KOPT-K1 (cell line): ENCODE results near the gene DNAJB8.

ENCODE experiments used
- H3K27ac ChIP-seq: fragments of 200-600 bp; sonication (generic); 2 replicates; pipeline ENCODE4 v1.5.1; 2016; ENCODE audit warnings: antibody characterized with exemption, mild to moderate bottlenecking, low read depth, low read length; ENCODE audit not compliant: poor library complexity, severe bottlenecking
- H3K36me3 ChIP-seq: fragments of 200-600 bp; sonication (generic); 2 replicates; pipeline ENCODE4 v1.5.1; 2017; ENCODE audit warnings: antibody characterized with exemption, mild to moderate bottlenecking, low read length, moderate library complexity; ENCODE audit not compliant: insufficient read depth
- H3K9me3 ChIP-seq: fragments of 200-600 bp; sonication (generic); 2 replicates; pipeline ENCODE4 v1.5.1; 2017; ENCODE audit warnings: antibody characterized with exemption, low read length, mild to moderate bottlenecking; ENCODE audit not compliant: insufficient read depth, poor library complexity, severe bottlenecking

Gene DNAJB8

DNA sequence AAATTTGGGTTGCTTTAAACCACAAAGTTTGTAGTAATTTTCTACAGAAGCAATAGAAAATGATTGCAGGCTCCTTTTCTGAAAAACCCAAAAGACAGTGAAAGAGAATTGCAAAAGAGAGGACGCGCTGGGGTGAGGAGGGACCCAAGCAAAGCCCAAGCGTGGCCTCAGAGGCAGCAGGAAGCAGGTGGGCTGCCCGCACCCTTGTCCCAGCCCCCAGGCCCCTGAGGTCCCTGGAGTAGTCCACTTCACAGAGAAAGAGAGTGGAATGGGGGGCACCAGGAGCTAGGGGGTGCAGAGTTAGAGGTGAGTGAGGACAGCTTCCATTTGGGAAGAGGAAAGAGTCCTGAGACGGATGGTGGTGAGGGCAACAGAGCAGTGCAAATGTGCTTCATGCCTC lies 11.6 kb downstream of the DNAJB8 start:
- H3K36me3 ChIP-seq: no peaks in the 10 kb centered on the region
- H3K9me3 ChIP-seq: no peaks in the 10 kb centered on the region
- no peak overlapping the region for H3K27ac ChIP-seq

DNA sequence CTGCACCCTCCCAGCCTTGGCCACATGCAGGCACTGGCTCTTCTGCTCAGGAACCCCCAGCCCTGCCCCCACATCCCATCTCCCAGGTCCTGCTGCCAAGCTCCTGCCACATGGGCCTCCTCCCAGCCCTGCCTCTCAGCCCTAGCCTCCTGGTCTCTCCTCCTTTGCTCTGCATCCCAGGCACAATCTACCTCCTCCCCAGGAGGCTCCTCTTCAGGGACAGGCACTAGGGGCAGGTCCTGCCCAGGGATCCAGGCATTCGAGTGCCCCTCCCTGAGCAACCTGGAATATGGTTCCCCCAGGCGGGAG lies 12.4 kb downstream of the DNAJB8 start:
- H3K36me3 ChIP-seq: no peaks in the 10 kb centered on the region
- no peak overlapping the region for H3K27ac ChIP-seq
- H3K9me3 ChIP-seq: no peaks in the 10 kb centered on the region

DNA sequence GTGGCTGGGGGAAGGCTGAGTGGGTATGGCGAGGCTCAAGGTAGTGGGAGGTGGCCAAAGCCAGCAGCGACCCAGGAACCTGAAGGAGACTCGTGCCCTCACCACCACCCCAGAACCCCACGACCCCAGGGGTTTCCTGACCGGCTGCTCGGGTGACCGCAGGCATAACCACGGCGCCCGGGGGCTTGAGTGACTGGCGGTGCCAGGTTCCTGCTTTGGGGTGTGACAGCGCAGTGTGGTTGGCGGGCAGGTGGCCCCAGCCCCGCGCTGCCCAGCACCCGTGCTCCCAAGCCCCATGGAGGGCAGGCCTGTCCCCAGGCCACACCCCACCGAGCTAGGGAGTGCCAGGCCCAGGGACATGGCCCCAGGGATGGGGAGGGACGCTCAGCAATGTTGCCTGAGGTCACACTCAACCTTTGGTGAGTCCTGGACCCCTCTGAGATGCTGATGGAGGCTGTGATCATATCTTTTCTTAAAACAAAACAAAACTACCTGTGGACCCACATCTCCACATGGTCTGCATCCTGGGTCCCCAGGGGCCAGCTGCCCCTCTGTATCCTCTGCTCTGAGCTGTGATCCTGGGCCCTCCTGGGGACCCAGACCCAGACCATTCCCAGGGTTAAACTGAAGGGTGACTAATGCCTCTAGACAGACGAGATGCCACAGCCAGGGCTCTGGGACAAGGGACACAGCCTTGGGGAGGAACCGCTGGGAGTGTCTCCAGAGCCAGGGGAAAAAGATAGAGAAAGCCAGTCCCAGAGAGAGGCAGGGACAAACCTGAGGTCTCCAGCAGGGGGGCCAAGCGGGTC lies 13.0 kb downstream of the DNAJB8 start:
- H3K27ac ChIP-seq: no peak overlapping the region
- no peaks in the 10 kb centered on the region for H3K36me3 ChIP-seq
- no peaks in the 10 kb centered on the region for H3K9me3 ChIP-seq

DNA sequence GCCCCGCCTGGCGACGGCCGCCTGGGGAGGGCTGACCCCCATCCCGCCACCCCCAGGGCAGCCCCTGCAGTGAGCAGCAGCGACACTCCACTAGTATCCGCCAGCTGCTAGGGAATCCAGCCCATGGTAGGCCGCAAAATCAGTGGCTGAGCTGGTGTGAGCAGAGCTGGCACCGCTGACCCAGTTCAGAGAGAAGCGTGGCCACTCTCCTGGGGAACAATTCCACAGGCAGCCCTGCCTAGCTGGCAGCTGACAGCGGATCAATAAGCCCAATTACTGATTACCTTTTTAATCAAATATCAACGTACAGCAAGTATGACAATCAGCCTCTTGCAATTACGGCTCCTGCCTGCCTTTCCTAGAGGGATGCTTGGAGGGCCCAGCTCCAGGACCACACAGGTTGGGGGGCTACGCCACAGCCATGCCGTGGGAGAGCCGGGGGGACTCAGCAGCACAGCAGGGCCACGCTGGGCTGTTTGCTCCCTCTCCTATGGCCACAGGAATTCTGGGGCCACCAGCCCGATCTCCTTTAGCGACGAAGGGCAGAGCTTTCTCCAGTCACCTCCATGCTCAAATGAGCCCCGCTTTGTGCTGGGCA lies 13.9 kb downstream of the DNAJB8 start:
- Histone ChIP-seq H3K9me3 (no peaks in the 10 kb centered on the region), H3K36me3 (no peaks in the 10 kb centered on the region), H3K27ac (no peak overlapping the region)

DNA sequence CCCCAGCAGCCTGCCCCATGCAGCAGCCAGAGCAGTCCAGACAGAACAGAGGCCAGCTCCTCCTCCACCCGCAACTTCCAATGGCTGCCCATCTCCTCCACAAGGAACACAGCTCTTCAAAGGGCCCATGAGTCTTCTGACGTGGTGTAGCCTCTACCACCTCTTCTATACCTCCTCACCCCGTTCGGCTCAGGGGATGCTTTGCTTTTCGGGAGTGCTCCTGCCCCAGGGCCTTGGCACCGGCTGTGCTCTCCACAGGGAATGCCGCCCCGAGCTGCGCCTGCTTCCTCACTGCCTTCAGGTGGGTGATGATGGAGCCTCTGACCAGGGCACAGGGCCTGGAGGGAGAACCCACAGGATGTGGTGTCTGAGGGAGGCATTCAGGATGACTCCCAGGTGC lies 14.6 kb downstream of the DNAJB8 start:
- H3K9me3 ChIP-seq: no peaks in the 10 kb centered on the region
- H3K27ac ChIP-seq: no peak overlapping the region
- no peaks in the 10 kb centered on the region for H3K36me3 ChIP-seq

DNA sequence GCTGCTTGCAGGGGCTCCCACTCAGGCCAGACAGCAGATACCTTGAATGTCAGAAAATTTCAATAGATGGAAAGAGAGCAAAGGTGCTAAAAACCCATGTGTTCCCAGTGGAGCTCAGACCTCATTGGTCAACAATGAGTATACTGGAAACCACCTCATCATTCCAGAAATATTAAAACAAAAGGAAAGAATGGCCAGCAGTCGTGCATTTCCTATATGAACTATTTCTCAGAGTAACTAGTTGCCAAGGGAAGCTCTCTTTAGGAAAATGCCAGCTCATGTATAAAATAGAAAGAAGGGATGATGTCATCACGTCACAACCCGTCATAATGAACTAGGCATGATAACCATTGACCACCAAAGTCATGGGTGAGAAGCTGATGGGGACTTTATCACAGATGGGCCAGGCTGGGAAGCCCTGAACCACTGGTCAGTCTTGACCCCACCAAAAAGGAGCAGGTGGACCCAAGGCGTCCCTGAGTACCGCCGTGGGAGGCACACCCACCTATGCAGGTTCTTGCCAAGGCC lies 17.5 kb downstream of the DNAJB8 start:
- no peaks in the 10 kb centered on the region for H3K36me3 ChIP-seq
- H3K27ac ChIP-seq: no peak overlapping the region
- no peaks in the 10 kb centered on the region for H3K9me3 ChIP-seq

DNA sequence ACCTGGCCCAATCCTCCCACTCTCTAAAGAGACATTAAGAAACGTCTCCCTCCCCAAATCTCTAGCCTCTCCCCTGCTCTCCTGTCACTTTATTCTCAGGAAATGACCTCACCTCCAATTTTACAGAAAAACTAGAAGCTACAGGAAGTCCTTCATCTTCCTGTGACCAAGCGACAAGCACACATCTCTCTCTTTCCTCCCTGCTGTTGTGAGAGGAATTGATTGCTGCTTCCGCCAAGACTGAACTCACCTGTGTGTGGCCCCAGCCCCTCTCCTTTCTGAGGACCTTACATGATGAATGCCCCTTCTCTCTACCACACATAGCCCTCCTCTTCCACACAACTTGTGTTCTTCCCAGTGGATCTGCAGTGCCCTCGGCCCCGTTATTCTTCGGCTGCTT lies 18.2 kb downstream of the DNAJB8 start:
- Histone ChIP-seq H3K9me3 (no peaks in the 10 kb centered on the region), H3K27ac (no peak overlapping the region), H3K36me3 (no peaks in the 10 kb centered on the region)

DNA sequence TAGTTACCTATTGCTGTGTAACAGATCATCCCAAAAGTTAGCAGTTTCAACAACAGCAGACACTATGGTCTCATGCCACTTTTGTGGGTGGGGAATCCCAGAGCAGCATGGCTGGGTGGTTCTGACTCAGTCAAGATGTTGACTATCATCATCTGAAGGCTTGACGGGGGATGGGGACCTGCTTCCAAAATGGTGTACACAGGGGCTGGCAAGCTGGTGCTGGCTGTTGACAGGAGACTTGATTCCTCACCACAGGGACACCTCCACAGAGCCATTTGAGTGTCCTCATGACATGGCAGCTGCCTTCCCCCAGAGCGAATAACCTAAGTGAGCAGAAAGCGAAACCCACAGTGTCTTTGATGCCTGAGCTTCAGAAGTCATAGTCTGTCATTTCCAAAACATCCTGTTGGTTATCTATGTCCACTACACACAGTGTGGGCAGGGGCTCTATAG lies 19.1 kb downstream of the DNAJB8 start:
- H3K27ac ChIP-seq: no peak overlapping the region
- no peaks in the 10 kb centered on the region for H3K36me3 ChIP-seq
- H3K9me3 ChIP-seq: no peaks in the 10 kb centered on the region

DNA sequence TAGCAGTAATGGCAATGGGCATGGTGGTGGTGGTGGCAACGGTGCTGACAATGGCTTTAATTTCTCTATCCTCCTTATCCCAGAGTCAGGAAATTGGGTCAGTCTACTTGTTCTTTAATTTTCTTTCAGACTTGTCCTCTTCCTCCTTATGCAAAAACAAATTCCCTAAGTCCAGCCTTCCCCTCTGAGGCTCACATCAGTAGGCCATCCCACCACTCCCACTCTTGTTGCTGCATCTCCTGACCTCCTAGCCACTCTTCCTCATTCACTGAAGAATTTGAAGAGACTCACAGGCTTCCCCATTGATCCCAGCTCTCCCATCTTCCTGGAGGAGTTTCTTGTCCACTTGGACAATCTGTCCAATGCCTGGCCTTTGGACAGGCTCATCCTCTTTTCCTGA lies 19.9 kb downstream of the DNAJB8 start:
- Histone ChIP-seq H3K27ac (no peak overlapping the region), H3K36me3 (no peaks in the 10 kb centered on the region)

DNA sequence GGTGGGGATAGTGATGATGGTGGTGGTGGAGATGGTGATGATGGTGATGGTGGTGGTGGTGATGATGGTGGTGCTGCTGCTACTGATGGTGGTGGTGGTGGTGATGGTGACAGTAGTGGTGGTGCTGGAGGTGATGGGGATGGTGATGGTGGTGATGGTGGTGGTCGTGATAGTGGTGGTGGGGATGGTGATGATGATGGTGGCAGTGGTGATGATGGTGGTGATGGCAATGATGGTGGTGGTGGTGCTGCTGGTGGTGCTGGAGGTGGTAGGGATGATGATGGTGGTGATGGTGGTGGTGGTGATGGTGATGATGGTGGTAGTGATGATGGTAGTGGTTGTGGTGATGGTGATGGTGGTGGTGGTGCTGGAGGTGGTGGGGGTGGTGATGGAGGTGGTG lies 21.3 kb downstream of the DNAJB8 start:
- Histone ChIP-seq H3K9me3 (no peaks in the 10 kb centered on the region), H3K36me3 (no peaks in the 10 kb centered on the region), H3K27ac (no peak overlapping the region)

More for the DNA sequence above, 19.9 kb downstream of the DNAJB8 start:
- no peaks in the 10 kb centered on the region for H3K9me3 ChIP-seq

DNA sequence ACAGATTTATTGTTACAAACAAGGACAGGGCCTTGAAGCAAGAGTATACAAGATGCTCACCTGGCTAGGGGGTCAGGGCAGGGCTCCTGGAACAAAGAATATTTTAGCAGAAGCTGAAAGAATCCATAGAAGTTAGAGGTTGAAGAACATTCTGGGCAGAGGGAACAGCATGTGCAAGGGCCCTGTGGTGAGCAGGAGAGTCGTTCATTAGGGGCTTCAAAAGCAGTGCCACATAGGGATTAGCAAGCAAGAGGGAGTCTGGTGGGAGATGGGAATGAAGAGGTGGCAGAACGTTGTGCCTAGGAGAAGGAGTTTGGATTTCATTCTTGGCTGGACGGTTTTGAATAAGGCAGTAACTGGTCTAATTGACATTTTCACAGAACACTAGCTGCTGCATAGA lies 22.9 kb downstream of the DNAJB8 start:
- H3K27ac ChIP-seq: no peak overlapping the region
- no peaks in the 10 kb centered on the region for H3K36me3 ChIP-seq
- H3K9me3 ChIP-seq: no peaks in the 10 kb centered on the region

DNA sequence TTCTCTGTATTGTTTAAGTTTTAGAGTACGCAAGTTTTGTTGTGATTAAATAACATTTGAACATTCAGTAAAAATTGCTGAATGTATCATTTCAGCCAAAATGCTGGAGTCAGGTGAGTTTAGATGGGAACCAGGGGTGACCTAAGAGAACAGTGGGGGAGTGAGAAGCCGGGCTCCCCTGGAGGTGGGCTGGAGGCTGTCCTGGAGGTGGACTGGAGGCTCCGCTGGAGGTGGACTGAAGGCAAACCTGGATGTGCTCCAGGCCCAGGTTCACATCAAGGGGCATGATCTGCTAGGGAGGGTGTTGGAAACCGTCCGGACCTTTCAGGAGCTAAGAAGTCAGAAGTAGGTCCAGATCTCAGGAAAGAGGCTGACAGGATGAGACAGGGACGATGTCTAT lies 23.7 kb downstream of the DNAJB8 start:
- H3K27ac ChIP-seq: no peak overlapping the region
- no peaks in the 10 kb centered on the region for H3K36me3 ChIP-seq
- H3K9me3 ChIP-seq: no peaks in the 10 kb centered on the region

DNA sequence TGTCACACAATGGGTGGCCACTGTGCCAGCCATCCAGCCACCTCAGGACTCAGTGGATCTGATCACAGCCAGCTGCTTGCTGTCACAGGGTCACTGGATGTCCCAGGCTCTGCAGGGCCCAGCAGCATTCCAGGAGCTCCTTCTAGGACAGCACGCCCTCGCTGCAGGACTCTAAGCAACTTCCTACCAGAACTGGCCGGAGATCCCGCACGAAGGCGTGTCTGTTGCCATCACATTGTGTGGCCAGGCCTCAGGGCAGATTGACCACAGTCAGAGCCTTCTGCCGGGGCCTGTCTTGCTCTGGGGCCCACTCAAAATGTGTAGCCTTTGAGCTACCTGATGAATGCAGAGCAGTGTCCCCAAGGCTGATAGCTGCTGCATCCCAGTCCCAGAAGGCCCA lies 24.6 kb downstream of the DNAJB8 start:
- Histone ChIP-seq H3K27ac (no peak overlapping the region), H3K36me3 (no peaks in the 10 kb centered on the region), H3K9me3 (no peaks in the 10 kb centered on the region)

DNA sequence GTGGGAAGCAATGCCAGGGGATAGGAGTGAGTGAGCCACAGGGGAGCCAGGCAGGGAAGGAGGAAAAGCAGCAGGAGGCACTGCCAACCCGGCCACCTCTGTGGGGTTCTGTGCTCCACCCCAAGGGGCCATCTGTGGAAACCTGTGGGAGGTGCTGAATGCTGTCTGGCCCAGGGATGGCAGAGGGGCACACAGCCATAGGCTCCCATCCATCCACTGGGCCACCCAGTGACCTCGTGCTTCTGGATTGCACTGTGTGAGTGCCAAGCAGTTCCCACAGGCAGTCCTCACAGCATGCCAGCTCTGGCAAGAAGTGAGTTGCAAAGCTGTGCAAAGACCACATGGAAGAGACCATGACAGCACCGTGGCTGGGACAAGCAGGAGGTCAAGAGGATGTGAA lies 27.5 kb downstream of the DNAJB8 start:
- H3K27ac ChIP-seq: no peak overlapping the region
- H3K36me3 ChIP-seq: no peaks in the 10 kb centered on the region
- no peaks in the 10 kb centered on the region for H3K9me3 ChIP-seq

DNA sequence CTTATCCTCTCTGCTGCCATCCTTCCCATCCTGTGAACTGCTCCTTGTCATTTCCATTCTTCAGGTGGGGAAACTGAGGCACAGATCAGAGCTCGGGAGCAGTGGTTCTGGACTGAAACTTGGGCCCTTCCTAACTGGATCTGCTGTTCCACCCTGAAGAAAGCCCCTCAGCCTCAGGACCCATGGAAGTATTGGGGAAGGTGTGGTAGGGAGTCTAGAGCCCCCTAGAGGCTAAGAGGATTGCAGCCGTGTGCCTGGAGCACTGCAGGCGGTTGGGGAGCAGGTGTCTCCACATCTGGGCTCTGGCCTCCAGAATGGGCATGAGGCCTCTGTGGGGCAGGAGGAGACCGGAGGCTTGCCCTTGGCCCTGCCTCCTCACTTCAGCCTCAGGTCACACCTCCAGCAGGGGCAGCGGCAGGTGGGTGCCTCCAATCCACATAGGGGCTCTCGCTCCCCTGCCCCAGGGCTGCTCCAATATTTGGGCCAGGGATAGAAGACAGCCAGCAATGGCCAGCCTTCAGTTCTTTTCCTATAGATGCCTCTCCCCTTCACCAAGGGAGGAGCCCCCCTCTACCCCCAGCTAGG lies 28.1 kb downstream of the DNAJB8 start:
- no peaks in the 10 kb centered on the region for H3K36me3 ChIP-seq
- H3K27ac ChIP-seq: no peak overlapping the region
- H3K9me3 ChIP-seq: no peaks in the 10 kb centered on the region

DNA sequence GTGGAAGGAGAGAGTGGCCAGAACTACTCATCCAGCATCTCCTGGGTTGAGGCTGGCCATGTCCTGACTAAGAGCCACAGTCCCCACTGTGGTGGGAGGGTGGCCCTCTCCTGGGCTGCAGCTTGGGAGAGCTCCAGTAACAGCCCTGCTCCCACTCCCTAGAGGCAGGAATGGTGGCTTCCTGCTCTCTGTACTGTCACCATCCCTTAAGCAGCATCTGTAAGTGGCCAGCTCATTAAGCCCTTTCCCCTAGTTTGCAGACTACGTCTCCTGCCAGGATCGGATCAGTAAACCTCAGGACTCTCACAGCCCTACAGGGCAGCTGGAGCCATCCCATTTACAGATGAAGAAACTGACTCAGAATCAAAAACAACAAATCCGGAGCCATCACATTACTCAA lies 30.5 kb downstream of the DNAJB8 start:
- no peak overlapping the region for H3K27ac ChIP-seq
- no peaks in the 10 kb centered on the region for H3K36me3 ChIP-seq
- H3K9me3 ChIP-seq: no peaks in the 10 kb centered on the region
